ENCODE data around the gene SLC16A8.

DNA sequence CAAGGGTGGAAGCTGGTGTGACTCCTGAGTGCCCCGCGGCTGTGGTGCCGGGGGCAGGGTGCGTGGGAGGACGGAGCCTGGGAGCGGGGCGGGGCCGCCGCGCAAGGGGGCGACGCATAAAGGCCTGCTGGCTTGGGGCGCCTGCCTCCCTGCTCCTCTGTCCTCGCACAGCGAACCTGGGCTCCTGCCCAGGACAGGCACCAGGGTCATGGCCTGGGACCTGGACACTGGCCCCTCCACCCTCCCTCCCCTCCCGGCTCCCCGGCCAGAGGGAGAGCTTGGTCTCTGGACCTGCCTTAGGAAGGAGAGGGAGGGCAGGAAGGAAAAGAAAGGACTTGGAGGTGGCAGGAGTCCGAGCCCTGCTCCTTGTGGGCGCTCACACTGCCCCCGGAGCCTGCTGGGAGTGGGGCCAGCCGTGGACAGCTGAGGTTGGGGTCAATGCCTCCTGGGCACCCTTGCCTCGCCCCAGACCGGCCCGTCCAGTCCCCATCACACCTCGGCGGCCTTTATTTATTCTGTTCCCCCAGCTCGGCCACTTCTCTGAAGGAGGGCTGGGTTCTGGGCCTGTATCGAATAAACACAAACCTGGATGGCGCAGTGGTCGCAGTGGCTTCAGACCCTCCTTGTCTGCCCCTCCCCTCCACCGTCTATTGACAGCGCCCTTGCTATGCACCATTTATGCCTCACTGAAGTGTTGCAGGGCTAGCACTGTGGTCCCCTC is 8.7 kb downstream of the SLC16A8 start:
- TF ChIP-seq, protein P1, sequence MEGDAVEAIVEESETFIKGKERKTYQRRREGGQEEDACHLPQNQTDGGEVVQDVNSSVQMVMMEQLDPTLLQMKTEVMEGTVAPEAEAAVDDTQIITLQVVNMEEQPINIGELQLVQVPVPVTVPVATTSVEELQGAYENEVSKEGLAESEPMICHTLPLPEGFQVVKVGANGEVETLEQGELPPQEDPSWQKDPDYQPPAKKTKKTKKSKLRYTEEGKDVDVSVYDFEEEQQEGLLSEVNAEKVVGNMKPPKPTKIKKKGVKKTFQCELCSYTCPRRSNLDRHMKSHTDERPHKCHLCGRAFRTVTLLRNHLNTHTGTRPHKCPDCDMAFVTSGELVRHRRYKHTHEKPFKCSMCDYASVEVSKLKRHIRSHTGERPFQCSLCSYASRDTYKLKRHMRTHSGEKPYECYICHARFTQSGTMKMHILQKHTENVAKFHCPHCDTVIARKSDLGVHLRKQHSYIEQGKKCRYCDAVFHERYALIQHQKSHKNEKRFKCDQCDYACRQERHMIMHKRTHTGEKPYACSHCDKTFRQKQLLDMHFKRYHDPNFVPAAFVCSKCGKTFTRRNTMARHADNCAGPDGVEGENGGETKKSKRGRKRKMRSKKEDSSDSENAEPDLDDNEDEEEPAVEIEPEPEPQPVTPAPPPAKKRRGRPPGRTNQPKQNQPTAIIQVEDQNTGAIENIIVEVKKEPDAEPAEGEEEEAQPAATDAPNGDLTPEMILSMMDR (IDR thresholded peaks at IDR 0.05) = no peak
- no peak for TF ChIP-seq EZH2 (IDR thresholded peaks at IDR 0.05; ENCODE audit: borderline replicate concordance, insufficient read depth, low read depth, low read length, poor library complexity, severe bottlenecking)
